SK-N-SH (cell line): Measurements from ENCODE around the gene CCL26. TPM values are rescaled to one million over a fixed set of nuclear protein-coding genes. Genes with fewer than 3 reads are reported as not detected.
"Not testable (repeated sequence)": the region's sequence is repeated elsewhere in the genome, so short reads cannot be mapped to it uniquely, and the experiment has no call there.

Source experiments
- CTCF ChIA-PET: fragments of 300-600, 350-600 bp; formaldehyde crosslinking; extraction: SDS; loops from one replicate; lab custom pipeline; 2021; lab: Yijun Ruan, JAX
- POLR2A ChIA-PET: fragments of 350-600 bp; sonication (Branson Sonifier 250); formaldehyde crosslinking; extraction: SDS; loops from one replicate; lab custom pipeline; 2020; ENCODE audit warnings: antibody characterized with exemption, inconsistent platforms; lab: Yijun Ruan, JAX
- DNase-seq: peaks from one replicate; pipeline ENCODE4 v3.0.0; 2012
- H2AFZ ChIP-seq: fragments of 200-600 bp; sonication (generic); 2 replicates; pipeline ENCODE4 v1.8.1; 2016; ENCODE audit warnings: antibody characterized with exemption, mild to moderate bottlenecking, low read depth
- H3F3A ChIP-seq: fragments of 200-600 bp; sonication (generic); replicated peaks from 2 replicates; pipeline ENCODE3; 2016; ENCODE audit warnings: antibody characterized with exemption, mild to moderate bottlenecking; ENCODE audit not compliant: insufficient read depth
- H3K27ac ChIP-seq, 2 experiments: fragments of 200-500 bp in 1 of 2; fragments of 200-600 bp in 1 of 2; sonication (Bioruptor generic) in 1 of 2; sonication (generic), shearing (Covaris generic) in 1 of 2; 2 replicates each; pipeline versions ENCODE4 v1.5.1 to v1.6.1; 2014 to 2016; ENCODE audit warnings: low read depth in 2 of 2, inconsistent platforms in 1 of 2, low read length in 1 of 2, mild to moderate bottlenecking in 1 of 2, mixed read lengths in 1 of 2
- H3K27me3 ChIP-seq: fragments of 200-600 bp; sonication (generic), shearing (Covaris generic); 2 replicates; pipeline ENCODE4 v1.6.1; 2016; ENCODE audit warnings: mixed run types; ENCODE audit not compliant: insufficient read depth
- H3K36me3 ChIP-seq, 2 experiments: fragments of 200-500 bp in 1 of 2; fragments of 200-600 bp in 1 of 2; sonication (Bioruptor generic) in 1 of 2; sonication (generic) in 1 of 2; replicated peaks in 1 of 2; 2 replicates each; pipeline versions ENCODE3 to v1.5.1; 2014 to 2016; ENCODE audit warnings: low read length in 1 of 2, mild to moderate bottlenecking in 1 of 2; ENCODE audit not compliant: insufficient read depth in 2 of 2, control insufficient read depth in 1 of 2
- H3K4me1 ChIP-seq, 2 experiments: fragments of 200-500 bp in 1 of 2; fragments of 200-600 bp in 1 of 2; sonication (Bioruptor generic) in 1 of 2; sonication (generic), shearing (Covaris generic) in 1 of 2; 2 replicates each; pipeline versions ENCODE4 v1.5.1 to v1.6.1; 2014 to 2016; ENCODE audit warnings: low read depth in 1 of 2, low read length in 1 of 2, mixed run types in 1 of 2; ENCODE audit not compliant: insufficient read depth in 2 of 2, control insufficient read depth in 1 of 2
- H3K4me2 ChIP-seq: fragments of 200-600 bp; sonication (generic), shearing (Covaris generic); 2 replicates; pipeline ENCODE4 v1.6.1; 2017; ENCODE audit warnings: mixed run types
- H3K4me3 ChIP-seq, 2 experiments: fragments of 200-500 bp in 1 of 2; fragments of 200-600 bp in 1 of 2; sonication (Bioruptor generic) in 1 of 2; sonication (generic), shearing (Covaris generic) in 1 of 2; 2 replicates each; pipeline versions ENCODE4 v1.5.1 to v1.8.1; 2014 to 2016; ENCODE audit warnings: low read depth in 2 of 2, inconsistent platforms in 1 of 2, low read length in 1 of 2, mild to moderate bottlenecking in 1 of 2, mixed read lengths in 1 of 2, moderate library complexity in 1 of 2
- H3K79me2 ChIP-seq: fragments of 200-600 bp; sonication (generic); 2 replicates; pipeline ENCODE4 v1.8.1; 2017; ENCODE audit warnings: mild to moderate bottlenecking; ENCODE audit not compliant: insufficient read depth
- H3K9ac ChIP-seq: fragments of 200-600 bp; sonication (generic); 2 replicates; pipeline ENCODE4 v1.6.1; 2017; ENCODE audit warnings: mixed run types
- H3K9me2 ChIP-seq: fragments of 200-600 bp; sonication (generic); 2 replicates; pipeline ENCODE4 v1.6.1; 2017; ENCODE audit warnings: mixed run types
- H3K9me3 ChIP-seq: fragments of 200-600 bp; sonication (generic); 2 replicates; pipeline ENCODE4 v1.6.1; 2017; ENCODE audit warnings: mixed run types, mild to moderate bottlenecking, moderate library complexity
- H4K20me1 ChIP-seq: fragments of 200-600 bp; sonication (generic); 2 replicates; pipeline ENCODE4 v1.6.1; 2017; ENCODE audit warnings: mild to moderate bottlenecking, mixed run types; ENCODE audit not compliant: insufficient read depth
- CHD2 ChIP-seq: fragments of 150-350 bp; IDR thresholded peaks from 2 replicates; pipeline ENCODE4 v1.6.1; 2018; ENCODE audit warnings: low read length; ENCODE audit not compliant: partially characterized antibody
- ELF1 ChIP-seq: IDR thresholded peaks from 2 replicates; pipeline ENCODE4 v1.4.0; 2012
- EP300 ChIP-seq, 2 experiments: IDR thresholded peaks; 2 replicates each; pipeline versions ENCODE4 v1.4.0 to v1.6.1; 2012; ENCODE audit warnings: borderline replicate concordance in 1 of 2, low read depth in 1 of 2, low read length in 1 of 2
- FOSL2 ChIP-seq: IDR thresholded peaks from 2 replicates; pipeline ENCODE4 v1.4.0; 2012; ENCODE audit warnings: low read depth, mild to moderate bottlenecking, moderate library complexity, borderline replicate concordance
- FOXJ3 ChIP-seq: sonication (generic); formaldehyde crosslinking; IDR thresholded peaks from 2 replicates; pipeline ENCODE4 v1.5.1; 2020; ENCODE audit warnings: mild to moderate bottlenecking, missing genetic modification reagents
- GATA2 ChIP-seq: sonication (generic); formaldehyde crosslinking; IDR thresholded peaks from 2 replicates; pipeline ENCODE4 v1.5.0; 2020; ENCODE audit warnings: mild to moderate bottlenecking, missing genetic modification reagents
- MEF2A ChIP-seq: IDR thresholded peaks from 2 replicates; pipeline ENCODE4 v1.4.0; 2012; ENCODE audit warnings: low read depth, borderline replicate concordance
- RAD21 ChIP-seq: IDR thresholded peaks from 2 replicates; pipeline ENCODE4 v1.6.1; 2012; ENCODE audit warnings: mild to moderate bottlenecking, low read length
- RXRA ChIP-seq: IDR thresholded peaks from 2 replicates; pipeline ENCODE4 v1.4.0; 2012; ENCODE audit warnings: low read depth, mild to moderate bottlenecking, borderline replicate concordance
- SIN3A ChIP-seq: IDR thresholded peaks from 2 replicates; pipeline ENCODE4 v1.6.1; 2012; ENCODE audit warnings: low read depth, mild to moderate bottlenecking, low read length, moderate library complexity, borderline replicate concordance
- WGBS: methylation state at CpG from one replicate; pipeline ENCODE4 v1.1.6; 2017; ENCODE audit warnings: low lambda C conversion rate; 5-methylcytosine and 5-hydroxymethylcytosine counted together
- polyA plus RNA-seq, 3 experiments: library from polyadenylated mRNA; depleted of rRNA; stranded (reverse); fragments of >200 nt; gene quantifications; 2 replicates each; pipeline ENCODE4 v1.2.3, GENCODE V29; 2012
- TF ChIP-seq, protein P1 (sequence below): fragments of 150-350 bp; IDR thresholded peaks from 2 replicates; pipeline ENCODE4 v1.6.1; 2016; ENCODE audit warnings: mild to moderate bottlenecking, low read depth, low read length
- TF ChIP-seq, protein P2 (sequence below): IDR thresholded peaks from 2 replicates; pipeline ENCODE4 v1.4.0; 2012; ENCODE audit warnings: low read depth, borderline replicate concordance

The CCL26 gene
- polyA plus RNA-seq, 1 of the 3 experiments (the other 2 are of a cell fraction) = not detected

DNA sequence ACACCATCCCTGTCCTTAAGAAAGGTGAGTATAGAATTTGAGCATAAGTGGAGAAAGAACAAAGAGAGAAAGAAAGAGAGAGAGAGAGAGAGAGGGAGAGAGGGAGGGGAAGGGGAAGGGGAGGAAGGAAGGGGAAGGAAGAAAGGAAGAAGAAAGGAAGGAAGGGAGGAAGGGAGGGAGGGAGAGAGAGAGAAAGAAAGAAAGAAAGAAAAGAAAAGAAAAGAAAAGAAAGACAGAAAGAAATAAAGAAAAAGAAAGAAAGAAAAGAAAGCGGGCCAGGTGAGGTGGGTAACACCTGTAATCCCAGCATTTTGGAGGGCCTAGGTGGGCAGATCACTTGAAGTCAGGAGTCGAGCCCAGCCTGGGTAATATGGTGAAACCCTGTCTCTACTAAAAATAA is 21.7 kb upstream of the CCL26 start:
- Histone ChIP-seq H3K9ac (no peak overlapping the region), H3K27ac (no peak overlapping the region), H4K20me1 (no peaks in the 10 kb centered on the region), H3F3A (no peaks in the 10 kb centered on the region), H3K9me3 (no peaks in the 10 kb centered on the region), H3K27me3 (peaks cover 43% of the 10 kb centered on the region), H3K4me2 (no peak overlapping the region), H2AFZ (no peak overlapping the region), H3K9me2 (no peaks in the 10 kb centered on the region), H3K36me3 (no peaks in the 10 kb centered on the region), H3K79me2 (no peaks in the 10 kb centered on the region), H3K4me3 (no peak overlapping the region), H3K4me1 (no peaks in the 10 kb centered on the region)
- POLR2A ChIA-PET = no interaction called here
- no peak for TF ChIP-seq FOSL2
- no peak for TF ChIP-seq RAD21
- no peak for TF ChIP-seq FOXJ3 (CRISPR knock-in tag)
- TF ChIP-seq, protein P1, sequence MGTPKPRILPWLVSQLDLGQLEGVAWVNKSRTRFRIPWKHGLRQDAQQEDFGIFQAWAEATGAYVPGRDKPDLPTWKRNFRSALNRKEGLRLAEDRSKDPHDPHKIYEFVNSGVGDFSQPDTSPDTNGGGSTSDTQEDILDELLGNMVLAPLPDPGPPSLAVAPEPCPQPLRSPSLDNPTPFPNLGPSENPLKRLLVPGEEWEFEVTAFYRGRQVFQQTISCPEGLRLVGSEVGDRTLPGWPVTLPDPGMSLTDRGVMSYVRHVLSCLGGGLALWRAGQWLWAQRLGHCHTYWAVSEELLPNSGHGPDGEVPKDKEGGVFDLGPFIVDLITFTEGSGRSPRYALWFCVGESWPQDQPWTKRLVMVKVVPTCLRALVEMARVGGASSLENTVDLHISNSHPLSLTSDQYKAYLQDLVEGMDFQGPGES = no peak
- no peak for TF ChIP-seq EP300 (IDR thresholded peaks at IDR 0.05; ENCODE audit: borderline replicate concordance in 1 of 2, low read depth in 1 of 2, low read length in 1 of 2)
- no peak for TF ChIP-seq SIN3A
- TF ChIP-seq ELF1 = no peak
- TF ChIP-seq GATA2 (CRISPR knock-in tag) = no peak
- TF ChIP-seq RXRA = no peak
- TF ChIP-seq, protein P2, sequence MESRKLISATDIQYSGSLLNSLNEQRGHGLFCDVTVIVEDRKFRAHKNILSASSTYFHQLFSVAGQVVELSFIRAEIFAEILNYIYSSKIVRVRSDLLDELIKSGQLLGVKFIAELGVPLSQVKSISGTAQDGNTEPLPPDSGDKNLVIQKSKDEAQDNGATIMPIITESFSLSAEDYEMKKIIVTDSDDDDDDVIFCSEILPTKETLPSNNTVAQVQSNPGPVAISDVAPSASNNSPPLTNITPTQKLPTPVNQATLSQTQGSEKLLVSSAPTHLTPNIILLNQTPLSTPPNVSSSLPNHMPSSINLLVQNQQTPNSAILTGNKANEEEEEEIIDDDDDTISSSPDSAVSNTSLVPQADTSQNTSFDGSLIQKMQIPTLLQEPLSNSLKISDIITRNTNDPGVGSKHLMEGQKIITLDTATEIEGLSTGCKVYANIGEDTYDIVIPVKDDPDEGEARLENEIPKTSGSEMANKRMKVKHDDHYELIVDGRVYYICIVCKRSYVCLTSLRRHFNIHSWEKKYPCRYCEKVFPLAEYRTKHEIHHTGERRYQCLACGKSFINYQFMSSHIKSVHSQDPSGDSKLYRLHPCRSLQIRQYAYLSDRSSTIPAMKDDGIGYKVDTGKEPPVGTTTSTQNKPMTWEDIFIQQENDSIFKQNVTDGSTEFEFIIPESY = no peak
- TF ChIP-seq CHD2 = no peak
- TF ChIP-seq MEF2A = no peak
- 64% methylated on average over 2 of the region's 2 CpGs for WGBS
- DNase-seq = no peak
- CTCF ChIA-PET = no interaction called here

DNA sequence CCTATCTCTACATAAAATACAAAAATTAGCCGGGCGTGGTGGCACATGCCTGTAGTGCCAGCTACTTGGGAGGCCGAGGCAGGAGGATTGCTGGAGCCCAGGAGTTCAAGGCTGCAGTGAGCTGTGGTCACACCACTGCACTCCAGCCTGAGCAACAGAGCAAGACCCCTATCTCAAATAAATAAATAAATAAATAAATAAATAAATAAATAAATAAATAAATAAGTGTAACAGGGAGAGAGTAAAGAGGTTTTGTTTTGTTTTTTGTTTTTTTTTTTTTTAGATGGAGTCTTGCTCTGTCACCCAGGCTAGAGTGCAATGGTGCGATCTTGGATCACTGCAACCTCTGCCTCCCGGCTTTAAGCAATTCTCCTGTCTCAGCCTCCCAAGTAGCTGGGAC is 20.6 kb upstream of the CCL26 start:
- H3K9me3 ChIP-seq, H3K79me2 ChIP-seq, POLR2A ChIA-PET, H3K9me2 ChIP-seq, H3K27ac ChIP-seq, H3K4me3 ChIP-seq, DNase-seq, H3K9ac ChIP-seq, H3K4me1 ChIP-seq, H4K20me1 ChIP-seq, H2AFZ ChIP-seq, H3K36me3 ChIP-seq, H3F3A ChIP-seq, H3K4me2 ChIP-seq: not testable (repeated sequence)
- CTCF ChIA-PET = interaction anchor here (2.1 kb wide), 1 partner anchor 73 kb away, joined by 4 read pairs; no protein-coding TSS in a partner anchor
- WGBS = 100% methylated on average over 5 of the region's 5 CpGs
- peaks cover 37% of the 10 kb centered on the region for H3K27me3 ChIP-seq
